ENCODE results near the gene NAPEPLD. TPM values are rescaled to one million over a fixed set of nuclear protein-coding genes. Genes with fewer than 3 reads are reported as not detected.

The NAPEPLD gene
- total RNA-seq, 1 donor from 2014 or later = 17.2 TPM

Other genes starting within 250 kb of the NAPEPLD start
- 11.8 TPM for gene LRRC17, start 236.1 kb downstream of the NAPEPLD start, total RNA-seq
- 3.9 TPM for gene FBXL13, start 74.3 kb downstream of the NAPEPLD start, total RNA-seq
- gene ARMC10, start 74.0 kb downstream of the NAPEPLD start, total RNA-seq = 33.4 TPM
- 47.9 TPM for gene PMPCB, start 148.3 kb upstream of the NAPEPLD start, total RNA-seq
- 11.6 TPM for gene DNAJC2, start 195.7 kb upstream of the NAPEPLD start, total RNA-seq
- 105 TPM for gene PSMC2, start 198.5 kb upstream of the NAPEPLD start, total RNA-seq